Osteoblast (primary cell): ENCODE results near the gene APOE. TPM values are rescaled to one million over a fixed set of nuclear protein-coding genes. Genes with fewer than 3 reads are reported as not detected.

Experiments used
- DNase-seq: peaks from one replicate; pipeline ENCODE4 v3.0.0; 2011; ENCODE audit warnings: low spot score, mixed read lengths; ENCODE audit not compliant: insufficient read length; ENCODE audit errors: missing footprints
- H2AFZ ChIP-seq: 2 replicates; pipeline ENCODE4 v1.6.0; 2011; ENCODE audit warnings: mild to moderate bottlenecking, low read length
- H3K27ac ChIP-seq: 2 replicates; pipeline ENCODE4 v1.5.1; 2011; ENCODE audit warnings: mild to moderate bottlenecking, low read depth, low read length, moderate library complexity
- H3K27me3 ChIP-seq: 2 replicates; pipeline ENCODE4 v1.6.0; 2012; ENCODE audit warnings: mild to moderate bottlenecking, control low read depth, inconsistent platforms, low read length, moderate library complexity; ENCODE audit not compliant: insufficient read depth
- H3K36me3 ChIP-seq: 2 replicates; pipeline ENCODE4 v1.5.1; 2011; ENCODE audit warnings: mild to moderate bottlenecking, low read length, control low read depth, moderate library complexity; ENCODE audit not compliant: insufficient read depth
- H3K4me1 ChIP-seq: 2 replicates; pipeline ENCODE4 v1.5.1; 2011; ENCODE audit warnings: mild to moderate bottlenecking, low read length, control low read depth, moderate library complexity; ENCODE audit not compliant: insufficient read depth
- H3K4me2 ChIP-seq: 2 replicates; pipeline ENCODE4 v1.6.0; 2011; ENCODE audit warnings: mild to moderate bottlenecking, low read length; ENCODE audit not compliant: insufficient read depth
- H3K4me3 ChIP-seq: fragments of 200-600 bp; sonication (generic); 3 replicates; pipeline ENCODE4 v1.5.1; 2012; ENCODE audit warnings: mild to moderate bottlenecking, low read length, inconsistent platforms; ENCODE audit not compliant: insufficient read depth
- H3K79me2 ChIP-seq: 2 replicates; pipeline ENCODE4 v1.6.0; 2012; ENCODE audit warnings: mild to moderate bottlenecking, low read length, control low read depth, inconsistent platforms; ENCODE audit not compliant: insufficient read depth
- H3K9me3 ChIP-seq: 2 replicates; pipeline ENCODE4 v1.5.1; 2011; ENCODE audit warnings: low read depth, low read length, control low read depth
- H4K20me1 ChIP-seq: 2 replicates; pipeline ENCODE4 v1.6.0; 2012; ENCODE audit warnings: mild to moderate bottlenecking, low read length, control low read depth; ENCODE audit not compliant: insufficient read depth
- total RNA-seq: library from RNA; depleted of rRNA; stranded (reverse); fragments of >200 nt; gene quantifications from 2 replicates; pipeline ENCODE4 v1.2.3, GENCODE V29; 2012
- TF ChIP-seq, protein P1 (sequence below): IDR thresholded peaks from 2 replicates; pipeline ENCODE4 v1.5.1; 2011; ENCODE audit warnings: mild to moderate bottlenecking, low read depth, low read length, moderate library complexity; ENCODE audit errors: extremely low read depth

APOE gene
- total RNA-seq, 1 donor: 44.5 TPM

DNA sequence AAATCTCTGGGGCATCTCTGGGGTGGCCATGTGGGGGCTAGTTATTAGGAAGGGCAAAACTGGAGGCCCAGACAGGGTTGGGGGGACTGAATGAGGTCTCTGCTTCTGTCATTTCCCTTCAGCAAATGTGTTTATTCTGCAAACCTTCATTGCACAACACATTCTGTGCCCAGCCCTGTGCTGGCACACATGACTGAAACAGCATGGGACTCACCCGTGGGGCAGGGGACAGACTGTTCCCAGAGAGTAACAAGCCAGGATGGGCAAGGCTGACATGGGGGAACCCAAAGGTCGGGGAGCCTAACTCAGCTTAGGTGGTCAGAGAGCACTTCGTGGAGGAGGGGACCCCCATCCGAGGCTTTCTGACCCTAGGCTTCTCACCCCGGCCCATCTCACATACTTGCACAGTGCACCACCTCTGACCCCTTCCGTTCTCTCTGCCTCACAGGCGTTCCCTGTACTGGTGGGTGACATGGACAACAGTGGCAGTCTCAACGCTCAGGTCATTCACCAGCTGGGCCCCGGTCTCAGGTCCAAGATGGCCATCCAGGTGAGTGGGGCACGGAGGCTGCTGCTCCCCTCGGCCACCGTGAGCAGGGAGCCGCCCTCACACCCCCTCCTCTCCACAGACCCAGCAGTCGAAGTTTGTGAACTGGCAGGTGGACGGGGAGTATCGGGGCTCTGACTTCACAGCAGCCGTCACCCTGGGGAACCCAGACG, 12.1 kb upstream of the APOE start:
- Histone ChIP-seq H3K4me1 (peaks cover 22% of the 10 kb centered on the region), H3K36me3 (peaks cover 48% of the 10 kb centered on the region), H4K20me1 (peaks cover 16% of the 10 kb centered on the region), H2AFZ (no peak overlapping the region), H3K4me3 (no peak overlapping the region), H3K27ac (no peak overlapping the region), H3K4me2 (no peak overlapping the region), H3K9me3 (no peaks in the 10 kb centered on the region), H3K79me2 (peaks cover 47% of the 10 kb centered on the region), H3K27me3 (no peaks in the 10 kb centered on the region)
- DNase-seq: peak; percentile 44
- TF ChIP-seq, protein P1, sequence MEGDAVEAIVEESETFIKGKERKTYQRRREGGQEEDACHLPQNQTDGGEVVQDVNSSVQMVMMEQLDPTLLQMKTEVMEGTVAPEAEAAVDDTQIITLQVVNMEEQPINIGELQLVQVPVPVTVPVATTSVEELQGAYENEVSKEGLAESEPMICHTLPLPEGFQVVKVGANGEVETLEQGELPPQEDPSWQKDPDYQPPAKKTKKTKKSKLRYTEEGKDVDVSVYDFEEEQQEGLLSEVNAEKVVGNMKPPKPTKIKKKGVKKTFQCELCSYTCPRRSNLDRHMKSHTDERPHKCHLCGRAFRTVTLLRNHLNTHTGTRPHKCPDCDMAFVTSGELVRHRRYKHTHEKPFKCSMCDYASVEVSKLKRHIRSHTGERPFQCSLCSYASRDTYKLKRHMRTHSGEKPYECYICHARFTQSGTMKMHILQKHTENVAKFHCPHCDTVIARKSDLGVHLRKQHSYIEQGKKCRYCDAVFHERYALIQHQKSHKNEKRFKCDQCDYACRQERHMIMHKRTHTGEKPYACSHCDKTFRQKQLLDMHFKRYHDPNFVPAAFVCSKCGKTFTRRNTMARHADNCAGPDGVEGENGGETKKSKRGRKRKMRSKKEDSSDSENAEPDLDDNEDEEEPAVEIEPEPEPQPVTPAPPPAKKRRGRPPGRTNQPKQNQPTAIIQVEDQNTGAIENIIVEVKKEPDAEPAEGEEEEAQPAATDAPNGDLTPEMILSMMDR: no peak

DNA sequence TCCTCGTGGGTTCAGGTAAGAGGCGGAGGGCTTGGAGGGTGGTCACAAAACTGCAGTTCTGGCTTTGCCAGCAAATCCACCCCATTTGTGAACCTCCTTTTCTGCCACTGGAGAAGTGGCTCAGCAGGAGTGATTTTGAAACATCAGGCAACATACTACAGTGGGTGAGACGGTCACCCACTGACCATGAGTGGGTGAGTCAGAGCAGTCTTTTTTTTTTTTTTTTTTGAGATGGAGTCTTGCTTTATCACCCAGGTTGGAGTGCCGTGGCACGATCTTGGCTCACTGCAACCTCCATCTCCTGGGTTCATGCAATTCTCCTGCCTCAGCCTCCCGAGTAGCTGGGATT, 11.6 kb upstream of the APOE start:
- peak; percentile 45 for DNase-seq
- peaks cover 47% of the 10 kb centered on the region for H3K79me2 ChIP-seq

DNA sequence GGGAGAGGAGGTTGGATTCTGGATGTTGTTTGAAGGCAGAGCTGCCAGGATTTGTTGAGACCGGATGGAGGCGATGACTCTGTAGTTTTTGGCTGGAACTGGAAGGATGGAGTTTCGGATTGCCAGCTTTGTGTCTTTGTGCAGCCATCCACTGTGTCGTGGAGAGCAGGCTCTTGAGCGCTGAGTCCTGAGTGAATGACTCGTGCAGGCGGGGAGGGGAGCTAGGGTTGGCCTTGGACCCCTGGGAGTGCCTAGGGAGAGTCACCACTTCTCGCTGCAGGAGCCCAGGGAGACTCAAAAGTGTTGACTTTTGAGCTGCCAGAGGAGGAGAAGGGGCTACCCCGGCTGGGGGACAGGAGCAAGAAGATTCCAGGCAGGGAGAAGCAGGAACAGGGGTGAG, 10.7 kb upstream of the APOE start:
- Histone ChIP-seq H3K4me3 (no peak overlapping the region), H3K36me3 (peaks cover 50% of the 10 kb centered on the region)

More for the DNA sequence above, 11.6 kb upstream of the APOE start:
- H3K36me3 ChIP-seq: peaks cover 48% of the 10 kb centered on the region
- no peak overlapping the region for H3K4me3 ChIP-seq
- H3K9me3 ChIP-seq: no peaks in the 10 kb centered on the region
- no peak overlapping the region for H3K27ac ChIP-seq
- H3K27me3 ChIP-seq: no peaks in the 10 kb centered on the region
- H3K4me1 ChIP-seq: peaks cover 22% of the 10 kb centered on the region
- no peak overlapping the region for H3K4me2 ChIP-seq
- H2AFZ ChIP-seq: no peak overlapping the region
- TF ChIP-seq, protein P1: no peak
- H4K20me1 ChIP-seq: peaks cover 16% of the 10 kb centered on the region

DNA sequence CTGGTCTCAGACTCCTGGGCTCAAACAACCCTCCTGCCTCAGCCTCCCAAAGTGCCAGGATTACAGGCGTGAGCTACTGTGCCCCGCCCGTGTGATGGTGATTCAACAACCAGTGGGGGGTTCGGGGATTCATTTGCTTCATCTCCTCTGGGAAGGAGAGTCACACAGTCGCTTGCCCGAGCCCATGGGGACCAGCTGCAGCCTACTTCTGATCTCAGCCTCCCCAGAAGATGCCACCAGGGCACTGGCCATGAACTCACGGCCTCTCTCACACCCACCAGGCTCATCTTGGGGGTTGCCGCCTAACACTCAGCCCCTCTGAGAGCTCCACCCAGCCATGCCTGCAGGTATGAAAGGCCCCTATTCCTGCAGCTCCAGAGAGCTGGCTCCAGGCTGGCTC, 7.8 kb upstream of the APOE start:
- Histone ChIP-seq H4K20me1 (peaks cover 9% of the 10 kb centered on the region), H3K36me3 (peaks cover 70% of the 10 kb centered on the region)
- TF ChIP-seq, protein P1: no peak

More for the DNA sequence above, 10.7 kb upstream of the APOE start:
- no peak overlapping the region for H3K4me2 ChIP-seq
- peaks cover 47% of the 10 kb centered on the region for H3K79me2 ChIP-seq
- peaks cover 17% of the 10 kb centered on the region for H3K4me1 ChIP-seq
- no peak overlapping the region for H2AFZ ChIP-seq
- H3K27ac ChIP-seq: no peak overlapping the region
- no peaks in the 10 kb centered on the region for H3K27me3 ChIP-seq
- peaks cover 16% of the 10 kb centered on the region for H4K20me1 ChIP-seq
- DNase-seq: peak; percentile 89
- no peaks in the 10 kb centered on the region for H3K9me3 ChIP-seq
- TF ChIP-seq, protein P1: no peak

More for the DNA sequence above, 7.8 kb upstream of the APOE start:
- Histone ChIP-seq H3K9me3 (no peaks in the 10 kb centered on the region), H3K27ac (no peak overlapping the region), H2AFZ (no peak overlapping the region), H3K27me3 (no peaks in the 10 kb centered on the region), H3K4me3 (no peak overlapping the region), H3K79me2 (peaks cover 28% of the 10 kb centered on the region), H3K4me1 (peaks cover 2% of the 10 kb centered on the region), H3K4me2 (no peak overlapping the region)
- peak; percentile 74 for DNase-seq
